SK-N-SH treated with all-trans-retinoic acid at 6 μM for 48 hours (cell line): ENCODE data around the gene PODXL.

Source experiments
- ATAC-seq: fragments of 200-7000 bp; cut with Tn5 transposase; 3 replicates; pipeline ENCODE4 v1.9.1; 2020; ENCODE audit warnings: mild to moderate bottlenecking, moderate library complexity
- ARNTL ChIP-seq: fragments of 450-650 bp; formaldehyde crosslinking; IDR thresholded peaks from 2 replicates; pipeline ENCODE4 v1.5.0; 2020; ENCODE audit warnings: low read depth, mild to moderate bottlenecking, moderate library complexity, borderline replicate concordance
- CSDC2 ChIP-seq: fragments of 250-450 bp; sonication (Bioruptor Pico); IDR thresholded peaks from 2 replicates; pipeline ENCODE4 v1.5.0; 2020; ENCODE audit warnings: mild to moderate bottlenecking, moderate library complexity
- ESRRG ChIP-seq: fragments of 250-450 bp; sonication (Bioruptor Pico); IDR thresholded peaks from 2 replicates; pipeline ENCODE4 v1.6.1; 2021; ENCODE audit warnings: mild to moderate bottlenecking
- GLIS3 ChIP-seq: fragments of 250-450 bp; sonication (Bioruptor Pico); IDR thresholded peaks from 2 replicates; pipeline ENCODE4 v1.5.0; 2020; ENCODE audit warnings: mild to moderate bottlenecking, moderate library complexity
- ISL1 ChIP-seq: fragments of 250-450 bp; sonication (Bioruptor Pico); IDR thresholded peaks from 2 replicates; pipeline ENCODE4 v2.1.2; 2022; ENCODE audit warnings: mild to moderate bottlenecking, moderate library complexity
- OSR1 ChIP-seq: fragments of 250-450 bp; sonication (Bioruptor Pico); IDR thresholded peaks from 2 replicates; pipeline ENCODE4 v1.8.0; 2022; ENCODE audit warnings: moderate library complexity, mild to moderate bottlenecking, inconsistent platforms
- RARB ChIP-seq: fragments of 250-450 bp; sonication (Bioruptor Pico); IDR thresholded peaks from 2 replicates; pipeline ENCODE4 v1.8.0; 2021; ENCODE audit warnings: mild to moderate bottlenecking, moderate library complexity
- ZFP30 ChIP-seq: fragments of 450-650 bp; formaldehyde crosslinking; IDR thresholded peaks from 2 replicates; pipeline ENCODE4 v1.5.0; 2022; ENCODE audit warnings: mild to moderate bottlenecking, moderate library complexity
- ZNF565 ChIP-seq: fragments of 450-650 bp; formaldehyde crosslinking; conservative IDR thresholded peaks from 2 replicates; pipeline ENCODE4 v1.5.0; 2020; ENCODE audit warnings: low read depth, mild to moderate bottlenecking, moderate library complexity
- ZNF70 ChIP-seq: fragments of 450-650 bp; formaldehyde crosslinking; IDR thresholded peaks from 2 replicates; pipeline ENCODE4 v1.5.0; 2020; ENCODE audit warnings: mild to moderate bottlenecking, moderate library complexity
- ZNF8 ChIP-seq: fragments of 450-650 bp; formaldehyde crosslinking; IDR thresholded peaks from 2 replicates; pipeline ENCODE4 v1.5.0; 2020; ENCODE audit warnings: mild to moderate bottlenecking, moderate library complexity
- TF ChIP-seq, protein P1 (sequence below): fragments of 250-450 bp; sonication (Bioruptor Pico); IDR thresholded peaks from 2 replicates; pipeline ENCODE4 v1.8.0; 2021; ENCODE audit warnings: low read depth, mild to moderate bottlenecking, moderate library complexity, borderline replicate concordance
- TF ChIP-seq, protein P2 (sequence below): fragments of 250-450 bp; sonication (Bioruptor Pico); IDR thresholded peaks from 2 replicates; pipeline ENCODE4 v1.5.1; 2021; ENCODE audit warnings: mild to moderate bottlenecking, moderate library complexity
- TF ChIP-seq, protein P3 (sequence below): fragments of 250-450 bp; sonication (Bioruptor Pico); IDR thresholded peaks from 2 replicates; pipeline ENCODE4 v1.8.0; 2020; ENCODE audit warnings: mild to moderate bottlenecking, moderate library complexity, borderline replicate concordance

The PODXL gene

DNA sequence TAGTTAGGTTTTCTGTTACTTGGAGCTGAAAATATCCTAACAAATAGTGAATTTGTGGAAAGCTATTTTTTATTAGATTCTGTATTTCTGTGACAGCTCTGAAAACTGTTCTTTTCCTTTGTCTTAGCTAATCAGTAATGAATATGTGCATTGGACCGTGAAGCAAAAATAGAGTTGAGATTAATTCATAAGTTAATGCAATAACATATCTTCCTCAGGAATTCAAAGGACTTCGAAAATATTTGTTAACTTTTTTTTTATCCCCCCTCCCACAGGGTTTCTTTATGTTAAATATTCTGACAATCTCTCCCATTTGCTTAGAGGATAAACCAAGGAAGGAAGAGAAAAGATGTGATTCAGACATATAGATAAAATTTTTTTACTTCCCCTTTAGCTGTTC lies 101.4 kb downstream of the PODXL start:
- no peak for ATAC-seq
- TF ChIP-seq, protein P1, sequence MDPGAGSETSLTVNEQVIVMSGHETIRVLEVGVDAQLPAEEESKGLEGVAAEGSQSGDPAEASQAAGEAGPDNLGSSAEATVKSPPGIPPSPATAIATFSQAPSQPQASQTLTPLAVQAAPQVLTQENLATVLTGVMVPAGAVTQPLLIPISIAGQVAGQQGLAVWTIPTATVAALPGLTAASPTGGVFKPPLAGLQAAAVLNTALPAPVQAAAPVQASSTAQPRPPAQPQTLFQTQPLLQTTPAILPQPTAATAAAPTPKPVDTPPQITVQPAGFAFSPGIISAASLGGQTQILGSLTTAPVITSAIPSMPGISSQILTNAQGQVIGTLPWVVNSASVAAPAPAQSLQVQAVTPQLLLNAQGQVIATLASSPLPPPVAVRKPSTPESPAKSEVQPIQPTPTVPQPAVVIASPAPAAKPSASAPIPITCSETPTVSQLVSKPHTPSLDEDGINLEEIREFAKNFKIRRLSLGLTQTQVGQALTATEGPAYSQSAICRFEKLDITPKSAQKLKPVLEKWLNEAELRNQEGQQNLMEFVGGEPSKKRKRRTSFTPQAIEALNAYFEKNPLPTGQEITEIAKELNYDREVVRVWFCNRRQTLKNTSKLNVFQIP (CRISPR knock-in tag): no peak
- TF ChIP-seq, protein P2, sequence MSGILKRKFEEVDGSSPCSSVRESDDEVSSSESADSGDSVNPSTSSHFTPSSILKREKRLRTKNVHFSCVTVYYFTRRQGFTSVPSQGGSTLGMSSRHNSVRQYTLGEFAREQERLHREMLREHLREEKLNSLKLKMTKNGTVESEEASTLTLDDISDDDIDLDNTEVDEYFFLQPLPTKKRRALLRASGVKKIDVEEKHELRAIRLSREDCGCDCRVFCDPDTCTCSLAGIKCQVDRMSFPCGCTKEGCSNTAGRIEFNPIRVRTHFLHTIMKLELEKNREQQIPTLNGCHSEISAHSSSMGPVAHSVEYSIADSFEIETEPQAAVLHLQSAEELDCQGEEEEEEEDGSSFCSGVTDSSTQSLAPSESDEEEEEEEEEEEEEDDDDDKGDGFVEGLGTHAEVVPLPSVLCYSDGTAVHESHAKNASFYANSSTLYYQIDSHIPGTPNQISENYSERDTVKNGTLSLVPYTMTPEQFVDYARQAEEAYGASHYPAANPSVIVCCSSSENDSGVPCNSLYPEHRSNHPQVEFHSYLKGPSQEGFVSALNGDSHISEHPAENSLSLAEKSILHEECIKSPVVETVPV: no peak
- no peak for TF ChIP-seq ZNF8 (CRISPR knock-in tag)
- TF ChIP-seq ZNF565 (CRISPR knock-in tag): no peak
- no peak for TF ChIP-seq ZFP30 (CRISPR knock-in tag)
- TF ChIP-seq ZNF70 (CRISPR knock-in tag): no peak
- TF ChIP-seq ISL1 (CRISPR knock-in tag): no peak
- no peak for TF ChIP-seq GLIS3 (CRISPR knock-in tag)

DNA sequence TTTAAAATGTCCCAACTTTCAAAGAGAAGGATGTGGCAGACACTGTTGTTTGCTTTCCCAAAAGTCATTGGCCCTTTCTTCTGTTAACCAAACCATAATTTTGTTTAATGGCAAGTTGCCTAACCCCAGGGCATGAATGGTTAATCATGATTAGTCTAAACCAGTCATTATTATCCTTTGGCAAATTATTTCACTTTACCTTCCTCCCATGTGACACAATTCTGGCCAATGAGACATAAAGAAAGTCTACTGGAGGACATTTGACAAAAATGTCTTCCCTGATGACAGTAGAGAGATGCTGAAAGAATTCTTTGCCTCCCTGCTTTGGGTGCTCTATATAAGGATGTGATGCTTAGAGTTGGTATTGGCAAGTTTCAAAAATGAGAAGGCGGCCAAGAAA lies 101.9 kb downstream of the PODXL start:
- no peak for ATAC-seq
- TF ChIP-seq ESRRG: no peak
- no peak for TF ChIP-seq ZNF565 (CRISPR knock-in tag)
- TF ChIP-seq, protein P1 (CRISPR knock-in tag): no peak
- no peak for TF ChIP-seq ZNF70 (CRISPR knock-in tag)
- TF ChIP-seq ISL1 (CRISPR knock-in tag): no peak
- TF ChIP-seq, protein P3, sequence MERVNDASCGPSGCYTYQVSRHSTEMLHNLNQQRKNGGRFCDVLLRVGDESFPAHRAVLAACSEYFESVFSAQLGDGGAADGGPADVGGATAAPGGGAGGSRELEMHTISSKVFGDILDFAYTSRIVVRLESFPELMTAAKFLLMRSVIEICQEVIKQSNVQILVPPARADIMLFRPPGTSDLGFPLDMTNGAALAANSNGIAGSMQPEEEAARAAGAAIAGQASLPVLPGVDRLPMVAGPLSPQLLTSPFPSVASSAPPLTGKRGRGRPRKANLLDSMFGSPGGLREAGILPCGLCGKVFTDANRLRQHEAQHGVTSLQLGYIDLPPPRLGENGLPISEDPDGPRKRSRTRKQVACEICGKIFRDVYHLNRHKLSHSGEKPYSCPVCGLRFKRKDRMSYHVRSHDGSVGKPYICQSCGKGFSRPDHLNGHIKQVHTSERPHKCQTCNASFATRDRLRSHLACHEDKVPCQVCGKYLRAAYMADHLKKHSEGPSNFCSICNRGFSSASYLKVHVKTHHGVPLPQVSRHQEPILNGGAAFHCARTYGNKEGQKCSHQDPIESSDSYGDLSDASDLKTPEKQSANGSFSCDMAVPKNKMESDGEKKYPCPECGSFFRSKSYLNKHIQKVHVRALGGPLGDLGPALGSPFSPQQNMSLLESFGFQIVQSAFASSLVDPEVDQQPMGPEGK (CRISPR knock-in tag): no peak
- no peak for TF ChIP-seq ZFP30 (CRISPR knock-in tag)
- no peak for TF ChIP-seq GLIS3 (CRISPR knock-in tag)
- no peak for TF ChIP-seq CSDC2 (CRISPR knock-in tag)
- TF ChIP-seq RARB (CRISPR knock-in tag): no peak
- TF ChIP-seq ZNF8 (CRISPR knock-in tag): no peak
- TF ChIP-seq OSR1 (CRISPR knock-in tag): no peak
- TF ChIP-seq ARNTL: no peak
